GM18499 (cell line): ENCODE measurements around the gene MRGPRF.

ENCODE experiments used
- ATAC-seq: cut with Tn5 transposase; IDR thresholded peaks from one replicate; pipeline ENCODE4 v1.9.1; 2021; ENCODE audit warnings: moderate number of reproducible peaks; ENCODE audit not compliant: insufficient read depth, unreplicated experiment

The MRGPRF gene

DNA sequence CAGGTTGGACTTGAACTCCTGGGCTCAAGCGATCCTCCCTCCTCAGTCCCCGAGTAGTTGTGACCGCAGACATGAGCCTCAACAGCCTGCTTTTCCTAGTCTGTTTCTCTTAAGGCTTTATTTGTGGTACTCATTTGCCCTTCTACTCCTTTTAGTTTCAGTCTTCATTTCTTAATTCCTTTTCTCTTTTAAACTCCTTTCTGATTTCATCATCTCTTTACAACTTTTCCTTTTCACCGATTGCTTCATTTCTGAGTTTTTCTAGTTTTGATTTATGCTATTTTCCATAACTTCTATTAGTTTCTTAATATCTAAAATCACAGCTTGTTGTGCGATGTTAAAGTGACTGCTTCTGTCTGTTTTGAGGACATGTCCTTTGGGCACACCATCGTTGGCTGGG is 17.3 kb upstream of the MRGPRF start:
- ATAC-seq = no peak

GRCh38 chr11:69027704-69028372 is 14.8 kb upstream of the MRGPRF start:
- no peak for ATAC-seq

DNA sequence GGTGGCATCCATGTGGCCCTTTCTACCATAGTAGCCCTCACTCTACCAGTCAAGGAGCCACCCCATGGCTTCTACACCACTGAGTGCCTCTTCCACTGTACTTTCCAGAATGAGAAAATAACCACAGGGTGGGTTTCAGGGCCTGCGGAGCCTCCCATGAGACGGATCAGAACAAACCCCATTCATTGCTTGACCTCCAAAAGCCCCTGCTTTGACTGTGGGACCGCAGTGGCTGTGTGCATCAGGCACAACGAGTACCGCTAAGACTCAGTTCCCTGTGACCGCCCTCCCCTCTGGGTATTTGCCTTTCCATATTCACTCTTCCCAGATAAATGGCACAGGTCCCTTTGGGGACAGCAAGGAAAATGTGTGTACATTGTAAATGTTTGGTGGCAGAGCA is 11.5 kb upstream of the MRGPRF start:
- no peak for ATAC-seq

DNA sequence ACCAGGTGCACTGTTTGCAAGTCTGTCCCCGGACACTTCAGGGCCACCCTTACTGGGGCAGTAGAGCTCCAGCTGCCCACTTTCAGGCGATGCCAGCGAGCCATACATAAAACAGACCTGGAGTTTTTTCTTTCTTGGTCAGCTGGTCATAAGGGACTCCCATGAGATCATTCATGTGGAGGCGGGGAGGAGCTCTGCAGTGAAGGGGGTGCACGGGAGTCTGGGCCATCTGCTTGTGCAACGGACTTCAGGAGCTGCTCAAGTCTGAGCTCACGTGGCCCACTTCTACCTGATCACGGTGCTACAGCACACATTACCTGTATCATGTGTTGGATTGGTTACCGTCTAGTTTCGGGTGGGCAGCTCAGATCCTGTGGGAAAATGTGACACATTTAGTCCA is 9.2 kb upstream of the MRGPRF start:
- no peak for ATAC-seq

DNA sequence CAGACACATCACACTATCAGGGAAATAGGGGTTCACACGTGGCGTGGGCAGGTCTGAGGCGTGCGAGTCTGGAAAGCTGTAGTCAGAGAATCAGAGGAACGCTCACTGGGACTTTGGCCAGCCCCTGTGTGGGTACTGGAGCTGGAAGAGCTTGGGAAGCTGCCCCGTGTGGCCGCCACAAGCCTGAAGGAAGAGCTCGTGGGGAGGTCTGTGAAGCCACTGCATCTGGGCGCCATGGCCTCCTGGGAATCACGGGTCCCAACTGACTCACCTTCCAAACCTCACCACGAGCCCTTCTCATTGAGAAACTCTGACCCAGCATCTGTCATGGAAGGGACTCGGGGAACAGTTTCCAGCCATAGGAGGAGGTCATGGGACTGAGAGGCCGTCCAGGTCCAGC is 5.9 kb upstream of the MRGPRF start:
- ATAC-seq = no peak

DNA sequence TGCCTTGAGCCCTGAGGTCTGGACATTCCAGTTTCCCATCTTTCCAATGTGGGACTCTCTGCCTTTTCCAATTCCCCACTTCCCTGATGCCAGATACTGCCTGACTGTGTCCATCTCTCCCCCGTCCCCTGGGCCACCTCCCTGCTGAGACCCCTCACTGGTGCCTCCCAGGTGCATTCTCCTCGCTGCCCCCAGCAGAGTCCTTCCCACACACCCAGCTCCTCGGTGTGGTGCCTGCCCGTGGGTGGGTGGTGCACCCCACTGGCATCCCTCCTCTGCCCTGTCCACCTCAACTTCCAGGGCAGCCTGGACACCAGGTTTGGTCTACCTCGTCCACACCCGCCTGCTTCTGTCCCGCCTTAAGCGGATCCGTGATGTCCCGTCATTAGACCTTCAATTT is 4.9 kb upstream of the MRGPRF start:
- ATAC-seq = no peak

DNA sequence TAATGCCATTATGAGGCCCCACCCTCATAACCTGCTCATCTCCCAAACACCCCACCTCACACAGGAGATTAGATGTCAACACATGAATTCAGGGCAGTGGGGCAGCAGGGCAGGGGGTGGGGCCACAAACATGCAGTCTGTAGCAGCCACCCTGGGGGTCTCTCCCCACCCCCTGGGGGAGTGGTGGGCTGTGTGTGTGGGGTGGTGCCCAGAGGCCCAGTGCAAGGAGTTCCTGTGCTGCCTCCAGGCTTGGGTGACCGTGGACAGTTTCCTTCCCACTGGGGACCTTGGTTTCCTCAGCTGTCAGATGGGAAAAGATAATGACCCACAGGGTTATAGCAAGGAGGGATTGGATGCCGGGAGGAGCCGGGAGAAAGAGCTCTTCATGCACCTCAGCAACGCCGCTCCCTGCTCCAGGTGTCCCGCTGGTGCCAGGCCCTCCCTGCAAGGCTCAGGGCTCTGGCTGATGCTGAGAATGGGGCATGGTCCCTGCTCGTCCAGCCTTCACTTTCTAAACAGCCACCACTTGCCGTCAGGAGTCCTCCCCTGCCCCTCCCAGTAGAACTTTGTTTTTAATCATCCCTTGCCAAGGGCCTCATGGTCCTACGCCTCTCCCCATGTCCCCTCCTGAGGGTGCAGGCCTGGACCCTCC is 2.0 kb upstream of the MRGPRF start:
- no peak for ATAC-seq

DNA sequence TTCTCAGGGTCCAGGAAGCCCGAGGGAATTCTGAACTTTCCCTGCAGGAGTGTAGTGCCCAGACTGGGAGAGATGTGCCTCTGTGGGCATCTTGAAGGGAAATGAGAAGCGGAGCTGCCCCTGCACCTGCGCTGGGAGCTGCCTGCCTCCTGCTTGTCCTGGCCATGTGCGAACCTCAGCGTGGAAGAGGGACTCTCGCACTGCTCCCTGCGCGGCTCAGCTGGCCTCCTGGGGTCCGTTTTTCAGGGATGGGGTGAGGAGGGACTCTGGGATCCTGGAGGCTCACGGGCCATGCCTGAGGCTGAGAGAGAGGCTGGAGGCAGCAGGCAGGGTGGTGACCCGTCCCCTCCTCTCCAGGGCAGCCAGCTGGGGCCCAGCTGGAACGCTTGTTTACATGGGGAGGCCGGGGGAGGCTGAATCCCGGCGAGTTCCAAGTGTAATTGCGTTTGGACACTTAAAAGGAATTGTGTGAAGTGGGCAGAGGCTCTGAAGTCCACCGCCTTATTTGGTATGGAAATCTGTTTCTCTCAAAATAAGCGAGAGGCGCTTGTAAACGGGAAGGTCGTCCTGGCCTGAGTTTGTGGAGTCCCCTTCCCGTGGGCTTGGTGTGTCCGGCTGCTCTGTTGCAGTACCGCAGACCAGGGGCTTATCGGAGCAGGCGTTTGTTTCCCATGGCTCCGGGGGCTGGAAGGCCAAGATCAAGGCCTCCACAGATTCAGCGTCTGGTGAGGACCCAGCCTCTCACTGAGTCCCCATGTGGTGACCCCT is 1.2 kb upstream of the MRGPRF start:
- no peak for ATAC-seq

DNA sequence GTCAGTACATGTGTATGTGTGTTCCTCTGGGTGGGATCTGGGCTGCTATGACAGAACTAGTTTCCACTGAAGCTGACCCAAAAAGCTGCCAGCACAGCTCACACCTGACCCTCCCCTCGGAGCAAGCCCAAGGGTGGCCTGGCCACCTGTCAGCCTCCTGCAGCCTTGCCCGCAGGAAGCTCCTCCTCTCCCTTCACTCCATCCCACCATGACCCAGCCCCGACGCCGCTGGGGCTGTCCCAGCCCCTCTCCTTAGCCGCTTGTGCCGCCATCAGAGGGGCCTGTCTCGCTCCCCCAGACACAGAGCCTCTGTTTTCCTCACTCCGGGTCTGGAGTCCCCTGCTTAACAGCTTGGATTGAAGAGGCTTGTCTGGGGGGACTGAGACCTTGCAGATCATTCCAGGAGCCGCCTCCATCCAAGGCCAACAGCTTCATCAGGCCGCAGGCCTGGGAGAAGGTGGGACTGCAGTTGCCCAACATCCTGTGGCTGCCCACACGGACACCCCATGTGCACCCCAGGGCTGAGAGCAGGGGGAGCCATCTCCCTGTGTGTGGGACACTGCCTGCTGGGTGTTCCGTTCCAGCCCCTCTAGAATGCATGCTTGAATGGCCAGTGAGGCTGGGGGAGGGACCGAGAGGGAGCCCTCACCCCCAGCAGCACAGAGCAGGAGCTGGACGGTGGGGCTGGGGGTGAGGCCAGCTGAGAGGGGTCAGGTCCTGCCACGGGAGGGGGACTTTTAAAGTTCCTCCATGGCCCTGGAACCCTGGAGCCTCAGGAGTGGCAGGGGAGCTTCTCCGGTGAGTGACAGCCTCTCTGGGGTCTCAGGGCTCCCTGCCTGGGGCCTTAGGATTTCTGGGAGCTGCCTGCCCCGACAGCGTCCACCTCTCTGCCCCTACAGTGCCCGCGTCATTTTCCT is 696 bp downstream of the MRGPRF start:
- ATAC-seq = no peak

DNA sequence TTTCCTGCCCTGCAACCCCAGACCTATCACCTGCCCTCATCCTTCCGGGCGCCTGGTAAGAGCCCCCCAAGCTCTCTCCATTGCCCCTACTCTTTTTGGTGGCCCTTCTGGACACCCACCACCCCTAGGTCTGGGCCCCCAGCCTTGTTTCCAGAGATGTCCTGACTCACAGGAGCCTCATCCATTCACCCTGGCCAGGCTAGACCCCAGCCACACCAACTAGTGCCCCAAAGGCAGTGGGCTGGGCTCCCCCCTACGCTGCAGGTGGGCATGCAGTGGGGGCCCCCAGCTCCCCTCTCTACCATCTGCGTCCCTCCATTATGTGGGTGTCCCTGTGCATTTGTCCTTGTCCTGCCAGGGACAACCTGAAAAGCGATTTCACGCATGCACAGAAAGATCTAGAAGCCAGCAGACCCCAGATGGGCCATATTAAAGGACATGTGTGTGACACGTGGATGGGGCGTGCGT is 1.4 kb downstream of the MRGPRF start:
- no peak for ATAC-seq

DNA sequence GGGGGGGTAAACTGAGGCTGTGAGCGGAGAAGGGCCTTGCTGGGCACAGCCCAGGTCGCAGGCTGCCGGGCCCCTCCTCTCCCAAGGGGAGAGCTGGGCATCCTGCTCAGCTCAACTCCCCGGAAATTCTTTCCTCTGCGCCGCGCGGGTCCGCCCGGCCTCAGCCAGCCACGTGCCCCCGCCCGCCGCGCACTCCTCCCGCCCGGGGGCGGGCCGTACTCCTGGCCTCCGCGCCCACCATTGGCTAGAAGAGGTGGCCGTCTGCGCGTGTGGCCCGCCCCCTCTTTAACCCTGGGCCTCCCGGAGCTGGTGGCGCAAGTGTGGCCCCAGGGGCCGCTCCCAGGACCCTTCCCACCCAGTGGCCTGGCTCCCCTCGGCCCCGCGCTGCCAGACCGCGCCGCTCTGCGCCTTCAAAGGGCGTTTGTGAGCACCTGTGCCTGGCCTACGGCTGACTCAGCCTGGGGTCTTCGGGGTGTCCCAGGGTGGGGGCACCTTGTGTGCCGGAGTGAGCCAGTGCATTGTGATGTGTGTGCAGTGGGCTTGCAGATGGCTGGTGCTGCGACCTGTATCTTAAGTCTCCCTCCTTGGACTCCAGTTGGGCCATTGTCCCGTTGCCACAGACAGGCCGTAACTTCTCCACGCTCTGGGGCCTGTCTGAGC is 2.0 kb downstream of the MRGPRF start:
- ATAC-seq = no peak

DNA sequence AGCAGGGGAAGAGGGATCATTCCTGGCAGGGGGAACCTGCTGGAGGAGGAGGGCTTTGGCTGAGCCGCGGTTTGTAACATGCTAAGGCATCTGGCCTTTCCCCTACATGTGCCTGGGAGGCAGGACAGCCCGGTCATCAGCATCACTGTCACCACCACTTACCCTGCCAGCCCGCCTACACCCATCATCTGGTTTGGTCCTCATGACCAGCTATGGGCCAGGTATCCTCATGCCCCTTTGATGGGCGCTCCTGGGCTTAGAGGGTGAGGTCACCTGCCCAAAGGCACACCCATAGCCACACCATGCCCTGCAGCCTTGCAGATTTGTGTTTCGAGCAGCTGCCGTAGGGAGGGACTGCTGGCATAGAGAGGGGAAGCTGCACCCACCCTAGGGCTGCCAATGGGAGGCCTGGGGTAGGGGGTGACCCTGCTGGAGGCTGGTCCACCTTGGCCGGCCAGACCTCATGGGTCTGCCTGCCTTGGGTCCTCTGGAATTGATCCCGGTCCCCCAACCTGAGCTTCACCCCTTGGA is 2.6 kb downstream of the MRGPRF start:
- ATAC-seq = no peak

DNA sequence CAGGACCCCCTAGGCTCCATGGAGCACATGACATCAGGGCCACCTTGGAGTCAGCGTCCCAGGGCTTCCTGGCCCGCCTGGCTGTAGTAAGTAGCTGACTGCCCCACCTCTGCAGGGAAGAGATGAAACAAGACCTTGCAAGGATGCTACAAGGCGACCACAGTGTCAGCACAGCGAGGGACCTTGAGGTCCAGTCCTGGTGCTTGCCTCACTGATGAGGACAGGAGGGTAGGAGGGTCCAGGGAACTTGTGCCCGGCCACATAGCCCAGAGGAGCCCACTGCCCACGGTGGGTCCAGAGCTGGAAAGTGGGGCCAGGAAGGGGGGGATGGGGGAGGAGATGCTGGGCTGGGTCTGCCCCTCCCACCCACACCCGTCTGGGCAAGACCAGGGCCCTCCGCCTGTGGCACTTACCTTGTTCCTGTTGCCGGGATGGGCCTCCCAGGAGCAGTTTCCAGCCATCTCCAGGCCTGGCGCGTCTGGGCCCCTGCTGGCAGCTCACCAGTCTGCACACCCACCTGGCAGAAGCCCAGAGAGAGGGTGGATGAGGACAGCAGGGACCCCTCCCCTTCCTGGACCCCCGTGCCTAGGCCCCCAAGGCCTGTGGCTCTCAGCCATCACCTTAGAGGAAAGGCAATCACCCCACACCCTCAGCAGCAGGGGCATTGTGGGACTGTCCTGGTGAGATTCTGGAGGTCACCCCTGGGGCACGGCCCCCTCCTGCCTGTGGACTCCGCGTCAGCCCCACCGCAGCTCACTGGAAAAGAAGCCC is 3.4 kb downstream of the MRGPRF start:
- no peak for ATAC-seq

DNA sequence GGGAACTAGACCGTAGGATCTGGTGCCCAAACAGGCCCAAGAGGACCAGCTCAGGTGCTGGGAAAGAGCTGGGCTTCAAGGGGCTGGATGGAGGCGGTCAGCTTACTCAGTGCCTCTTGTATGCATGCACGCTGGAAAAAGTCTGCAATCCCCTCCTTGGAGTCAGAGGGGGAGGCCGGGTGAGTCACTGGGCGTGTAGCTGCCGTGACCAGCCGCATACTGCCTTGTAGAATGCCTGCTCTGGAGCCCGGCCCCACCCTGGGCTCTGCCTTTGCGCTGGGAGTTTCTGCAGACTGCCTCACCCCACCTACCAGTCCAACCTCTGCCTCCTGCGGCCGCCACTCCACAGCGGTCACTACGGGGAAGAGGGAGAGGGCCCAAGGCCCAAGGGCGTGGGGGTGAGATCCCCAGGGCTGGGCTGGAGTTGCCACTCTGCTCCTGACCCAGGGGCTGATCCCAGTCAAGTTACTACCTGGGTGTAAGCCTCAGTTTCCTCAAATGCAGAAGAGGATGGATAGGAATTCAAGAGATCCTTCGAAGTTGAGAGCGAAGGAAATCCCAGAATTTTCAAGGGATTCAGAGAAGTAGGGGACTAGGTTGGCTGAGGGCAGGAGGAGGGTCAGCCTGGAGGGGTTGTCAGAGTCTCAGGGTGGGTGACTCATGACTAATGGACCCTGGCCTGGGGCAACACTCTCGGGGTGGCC is 4.2 kb downstream of the MRGPRF start:
- no peak for ATAC-seq

DNA sequence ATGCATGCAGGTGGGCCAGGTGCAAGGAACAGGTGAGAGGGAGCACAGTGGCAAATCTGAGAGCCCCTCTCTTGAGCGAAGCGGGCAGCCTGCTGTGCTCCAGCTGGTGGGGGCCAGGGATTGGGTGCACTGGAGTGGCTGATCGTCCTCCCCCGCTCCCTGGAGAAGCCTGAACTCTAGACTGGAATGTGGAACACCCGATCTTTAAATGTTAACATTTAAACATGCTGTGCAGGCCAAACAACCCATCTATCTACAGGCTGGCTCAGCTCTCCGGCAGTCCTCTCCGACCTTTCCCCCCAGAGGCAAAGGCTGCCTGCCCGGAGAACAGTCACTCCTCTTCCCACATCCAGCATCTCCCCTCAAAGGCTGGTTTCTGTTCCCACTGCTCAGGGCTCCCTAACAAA is 5.1 kb downstream of the MRGPRF start:
- no peak for ATAC-seq

DNA sequence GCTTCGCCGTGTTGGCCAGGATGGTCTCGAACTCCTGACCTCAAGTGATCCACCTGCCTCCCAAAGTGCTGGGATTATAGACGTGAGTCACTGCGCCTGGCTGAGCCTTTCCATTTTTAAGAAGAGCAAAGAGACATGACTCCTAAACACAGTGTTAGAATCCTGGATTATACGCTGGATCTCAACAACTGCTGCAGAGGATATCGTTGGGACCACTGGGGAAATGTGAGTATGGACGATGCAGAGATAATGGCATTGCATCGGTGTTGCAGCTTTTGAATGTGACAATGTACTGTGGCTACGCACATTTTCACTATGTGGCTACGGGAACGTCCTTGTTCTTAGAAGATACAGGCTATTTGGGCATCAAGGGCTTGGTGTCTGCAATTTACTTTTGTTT is 6.2 kb downstream of the MRGPRF start:
- no peak for ATAC-seq

- ATAC-seq = no peak
These were observed 7.2 kb downstream of the MRGPRF start for GRCh38 chr11:69005631-69006368.

DNA sequence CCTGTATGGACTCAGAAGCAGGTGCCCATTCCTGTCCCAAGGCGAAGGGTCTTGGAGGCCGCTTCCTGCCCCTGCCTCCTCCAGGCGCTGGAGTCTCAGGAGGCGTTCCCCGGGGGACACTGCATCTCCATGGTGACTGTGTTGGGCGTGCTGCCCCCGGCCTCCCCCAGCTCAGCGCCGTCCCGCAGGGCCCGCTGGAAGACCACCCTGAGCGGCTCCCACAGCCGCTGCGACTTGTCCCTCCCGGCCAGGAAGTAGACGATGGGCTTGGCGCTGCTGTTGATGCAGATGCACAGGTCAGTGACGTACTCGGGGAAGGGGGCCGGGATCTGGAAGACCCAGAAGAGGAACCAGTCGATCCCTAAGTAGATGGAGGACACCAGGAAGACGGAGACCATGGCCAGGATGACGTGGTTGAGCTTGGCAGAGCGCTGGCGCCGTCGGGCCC is 7.8 kb downstream of the MRGPRF start:
- ATAC-seq = no peak
